ENCODE results near the gene PKN3.
"Not testable (repeated sequence)": the region's sequence is repeated elsewhere in the genome, so short reads cannot be mapped to it uniquely, and the experiment has no call there.

PKN3 gene

GRCh38 chr9:128702445-128702948 lies at the start of gene PKN3:
TSS of gene PKN3 (plus strand) at chr9:128702503. CDS start at chr9:128702916, 413 bp downstream.
- DNase-seq (ENCODE audit: low spot score): peak; percentile 74

- DNase-seq (ENCODE audit: low spot score): no peak
Observed at GRCh38 chr9:128653908-128654307, 48.4 kb upstream of the PKN3 start.

- no peak for DNase-seq (ENCODE audit: low spot score)
Observed at GRCh38 chr9:128654481-128654880, 47.8 kb upstream of the PKN3 start.

- peak; percentile 95 for DNase-seq (ENCODE audit: low spot score)
Observed at GRCh38 chr9:128656416-128657343, 45.6 kb upstream of the PKN3 start, which contains the start of gene DYNC2I2. TSS of gene DYNC2I2 (minus strand) at chr9:128656847. CDS start at chr9:128656726, 121 bp downstream.

- DNase-seq (ENCODE audit: low spot score): no peak
Observed at GRCh38 chr9:128657344-128657704, 45.0 kb upstream of the PKN3 start.

- no peak for DNase-seq (ENCODE audit: low spot score)
Observed at GRCh38 chr9:128657796-128658195, 44.5 kb upstream of the PKN3 start.

- not testable (repeated sequence) for DNase-seq (ENCODE audit: low spot score)
Observed at GRCh38 chr9:128666481-128666941, 35.8 kb upstream of the PKN3 start.

- no peak for DNase-seq (ENCODE audit: low spot score)
Observed at GRCh38 chr9:128669786-128670185, 32.5 kb upstream of the PKN3 start.

GRCh38 chr9:128675382-128675781 lies 26.9 kb upstream of the PKN3 start:
- DNase-seq (ENCODE audit: low spot score): no peak

- DNase-seq (ENCODE audit: low spot score): no peak
Observed at GRCh38 chr9:128677794-128678193, 24.5 kb upstream of the PKN3 start.

- DNase-seq (ENCODE audit: low spot score): no peak
Observed at GRCh38 chr9:128683340-128684064, 18.8 kb upstream of the PKN3 start.

GRCh38 chr9:128684065-128684324 lies 18.3 kb upstream of the PKN3 start:
- DNase-seq (ENCODE audit: low spot score): no peak

- peak; percentile 79 for DNase-seq (ENCODE audit: low spot score)
Observed at GRCh38 chr9:128684325-128685199, 17.7 kb upstream of the PKN3 start.

- DNase-seq (ENCODE audit: low spot score): peak; percentile 63
Observed at GRCh38 chr9:128685636-128686489, 16.4 kb upstream of the PKN3 start.

- DNase-seq (ENCODE audit: low spot score): no peak
Observed at GRCh38 chr9:128687453-128687852, 14.8 kb upstream of the PKN3 start.

- DNase-seq (ENCODE audit: low spot score): peak; percentile 93
Observed at GRCh38 chr9:128688501-128689292, 13.6 kb upstream of the PKN3 start, which contains the start of gene SET. TSS of gene SET (plus strand) at chr9:128689222. CDS start at chr9:128689583, 361 bp downstream.

- DNase-seq (ENCODE audit: low spot score): peak; percentile 47
Observed at GRCh38 chr9:128689293-128689774, 13.0 kb upstream of the PKN3 start.

- peak; percentile 66 for DNase-seq (ENCODE audit: low spot score)
Observed at GRCh38 chr9:128689820-128690683, 12.3 kb upstream of the PKN3 start.

GRCh38 chr9:128690684-128691034 lies 11.6 kb upstream of the PKN3 start:
- no peak for DNase-seq (ENCODE audit: low spot score)

Measured in CD4-positive, alpha-beta T cell treated with Interleukin-6 at 100 ng/mL for 8 hours (primary cell).